Measurements from ENCODE around the gene FGF12.

FGF12 gene

DNA sequence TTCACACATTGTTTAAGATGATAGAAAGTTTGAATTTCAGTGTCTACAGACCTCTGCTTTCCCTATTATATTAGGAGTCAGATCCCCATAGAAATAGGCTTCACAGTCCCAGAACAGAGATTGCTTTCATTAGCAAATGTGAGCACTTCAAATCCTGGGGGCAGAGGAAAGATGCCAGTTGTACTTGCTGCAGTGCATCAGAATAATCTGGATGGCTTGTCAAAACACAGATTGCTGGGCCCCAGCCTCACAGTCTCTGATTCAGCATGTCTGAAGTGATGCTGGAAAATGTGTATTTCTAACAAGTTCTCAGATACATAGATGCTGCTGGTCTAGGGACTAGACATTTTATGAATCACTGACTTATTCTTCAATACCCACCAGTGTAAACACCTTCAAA lies 375.2 kb downstream of the FGF12 start:
- TF ChIP-seq, protein P1, sequence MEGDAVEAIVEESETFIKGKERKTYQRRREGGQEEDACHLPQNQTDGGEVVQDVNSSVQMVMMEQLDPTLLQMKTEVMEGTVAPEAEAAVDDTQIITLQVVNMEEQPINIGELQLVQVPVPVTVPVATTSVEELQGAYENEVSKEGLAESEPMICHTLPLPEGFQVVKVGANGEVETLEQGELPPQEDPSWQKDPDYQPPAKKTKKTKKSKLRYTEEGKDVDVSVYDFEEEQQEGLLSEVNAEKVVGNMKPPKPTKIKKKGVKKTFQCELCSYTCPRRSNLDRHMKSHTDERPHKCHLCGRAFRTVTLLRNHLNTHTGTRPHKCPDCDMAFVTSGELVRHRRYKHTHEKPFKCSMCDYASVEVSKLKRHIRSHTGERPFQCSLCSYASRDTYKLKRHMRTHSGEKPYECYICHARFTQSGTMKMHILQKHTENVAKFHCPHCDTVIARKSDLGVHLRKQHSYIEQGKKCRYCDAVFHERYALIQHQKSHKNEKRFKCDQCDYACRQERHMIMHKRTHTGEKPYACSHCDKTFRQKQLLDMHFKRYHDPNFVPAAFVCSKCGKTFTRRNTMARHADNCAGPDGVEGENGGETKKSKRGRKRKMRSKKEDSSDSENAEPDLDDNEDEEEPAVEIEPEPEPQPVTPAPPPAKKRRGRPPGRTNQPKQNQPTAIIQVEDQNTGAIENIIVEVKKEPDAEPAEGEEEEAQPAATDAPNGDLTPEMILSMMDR (IDR thresholded peaks at IDR 0.05), result no peak

DNA sequence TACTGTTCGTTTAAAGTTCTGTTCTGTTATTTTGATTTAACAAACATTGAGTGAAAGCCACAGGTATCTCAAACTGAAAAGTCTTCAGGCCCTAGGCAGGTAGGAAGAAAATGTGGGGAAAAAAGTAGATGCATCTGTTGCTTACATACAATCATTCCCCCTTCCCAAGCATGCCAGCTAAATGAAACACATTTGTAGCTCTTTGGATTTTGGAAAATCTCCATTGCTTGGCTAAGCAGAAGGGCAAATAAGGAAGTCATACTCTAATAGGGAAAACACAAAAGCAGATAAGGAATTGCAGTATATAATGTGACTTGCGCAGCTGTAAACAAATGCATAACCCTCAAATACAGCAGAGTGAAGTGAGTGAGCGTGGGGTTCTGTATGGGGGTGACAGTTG lies 375.9 kb downstream of the FGF12 start:
- TF ChIP-seq, protein P1 (IDR thresholded peaks at IDR 0.05), result no peak

DNA sequence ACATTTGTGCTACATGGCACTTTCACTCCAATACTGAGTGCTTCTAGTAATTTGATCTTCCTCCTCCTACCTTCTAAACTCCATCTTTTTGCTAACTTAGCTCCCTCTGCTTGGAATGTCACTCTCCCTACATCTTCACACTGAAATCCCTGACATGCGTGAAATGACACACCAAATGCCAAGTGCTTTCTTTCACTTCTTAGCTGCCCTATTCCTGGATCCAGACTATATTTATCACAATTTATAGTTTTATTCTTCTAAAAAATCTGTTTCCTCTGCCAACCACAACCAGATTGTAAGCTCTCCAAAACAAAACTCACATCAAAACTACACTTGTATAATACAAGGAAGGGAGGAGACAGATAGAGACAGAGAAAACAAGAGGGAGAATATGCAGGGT lies 387.3 kb downstream of the FGF12 start:
- TF ChIP-seq, protein P1 (IDR thresholded peaks at IDR 0.05), result no peak

DNA sequence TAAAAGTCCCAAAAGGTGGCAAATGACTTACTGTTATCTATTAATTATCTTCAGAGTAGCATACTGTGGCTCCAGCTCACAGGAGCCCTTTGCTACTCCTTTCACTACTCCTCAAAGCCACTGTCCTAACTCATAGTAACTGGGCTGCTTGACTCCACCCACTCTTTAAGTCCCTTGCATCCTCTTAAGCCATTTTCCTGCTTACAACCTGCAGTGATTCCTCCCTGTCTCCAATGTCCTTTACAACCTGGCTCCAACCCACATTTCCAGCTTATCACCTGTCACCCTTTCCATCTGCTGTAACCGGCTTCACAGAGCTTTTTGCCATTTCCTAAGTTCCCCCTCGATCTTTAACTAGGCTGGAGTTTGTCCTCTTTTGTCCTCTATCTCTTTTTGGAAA lies 388.1 kb downstream of the FGF12 start:
- TF ChIP-seq, protein P1 (IDR thresholded peaks at IDR 0.05), result no peak

DNA sequence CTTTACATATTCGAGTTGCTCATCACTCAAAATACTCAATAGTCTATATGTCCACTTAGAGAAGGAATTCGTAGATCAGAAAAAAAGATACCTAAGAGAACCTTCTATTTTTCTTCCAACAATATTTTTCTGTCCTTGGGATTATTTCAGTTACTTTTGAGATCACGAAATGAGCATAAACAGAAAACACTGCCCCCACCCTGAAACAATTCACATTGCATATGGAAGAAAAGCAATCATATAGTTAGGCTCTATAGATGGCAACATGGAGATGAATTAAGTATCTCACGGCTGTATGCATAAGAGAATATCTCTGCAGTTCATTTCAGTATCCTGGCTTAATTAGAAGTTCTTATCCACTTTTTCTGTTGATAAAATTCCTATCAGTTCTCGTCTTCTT lies 391.1 kb downstream of the FGF12 start:
- TF ChIP-seq, protein P1 (IDR thresholded peaks at IDR 0.05), result no peak

DNA sequence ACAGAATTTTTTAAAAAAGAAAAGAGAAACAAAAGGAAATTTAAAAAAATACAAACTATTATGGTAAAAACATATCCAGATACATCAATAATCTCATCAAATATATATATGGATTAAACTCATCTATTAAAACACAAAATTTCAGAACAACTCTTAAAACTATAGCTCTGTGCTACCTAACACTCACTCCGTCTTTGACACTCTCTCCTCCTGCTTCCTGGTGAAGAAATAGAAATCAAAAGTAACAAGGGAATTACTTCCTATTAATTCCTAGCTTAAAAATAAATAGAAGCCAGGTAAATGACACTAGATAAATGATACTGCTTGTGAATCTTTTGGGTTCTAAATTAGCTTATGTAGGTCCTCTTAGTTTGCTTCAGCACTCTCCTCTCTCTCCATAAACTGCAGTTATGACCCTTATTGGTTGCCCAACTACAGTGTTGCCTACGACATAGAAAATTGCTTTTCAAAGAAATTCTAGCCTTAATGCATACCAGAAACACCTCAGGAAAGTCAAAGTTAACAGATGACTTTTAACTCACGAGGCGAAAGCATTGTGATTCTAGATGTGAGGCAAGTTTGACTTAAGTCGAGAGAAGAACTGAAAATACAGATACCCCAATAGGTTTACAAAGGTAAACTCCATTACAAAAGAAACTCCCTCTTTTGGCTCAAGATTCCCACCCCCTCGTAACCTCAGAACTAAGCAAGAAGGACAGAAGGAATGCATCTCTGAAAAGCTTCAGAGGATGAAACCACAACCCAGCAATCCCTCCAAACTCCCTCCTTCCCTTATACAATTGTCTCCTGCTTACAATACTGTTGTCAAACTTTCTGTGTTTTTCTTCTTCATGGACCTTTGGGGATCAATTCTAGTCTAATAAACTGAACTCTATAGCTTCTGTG lies 394.7 kb downstream of the FGF12 start:
- TF ChIP-seq, protein P1 (IDR thresholded peaks at IDR 0.05), result no peak

DNA sequence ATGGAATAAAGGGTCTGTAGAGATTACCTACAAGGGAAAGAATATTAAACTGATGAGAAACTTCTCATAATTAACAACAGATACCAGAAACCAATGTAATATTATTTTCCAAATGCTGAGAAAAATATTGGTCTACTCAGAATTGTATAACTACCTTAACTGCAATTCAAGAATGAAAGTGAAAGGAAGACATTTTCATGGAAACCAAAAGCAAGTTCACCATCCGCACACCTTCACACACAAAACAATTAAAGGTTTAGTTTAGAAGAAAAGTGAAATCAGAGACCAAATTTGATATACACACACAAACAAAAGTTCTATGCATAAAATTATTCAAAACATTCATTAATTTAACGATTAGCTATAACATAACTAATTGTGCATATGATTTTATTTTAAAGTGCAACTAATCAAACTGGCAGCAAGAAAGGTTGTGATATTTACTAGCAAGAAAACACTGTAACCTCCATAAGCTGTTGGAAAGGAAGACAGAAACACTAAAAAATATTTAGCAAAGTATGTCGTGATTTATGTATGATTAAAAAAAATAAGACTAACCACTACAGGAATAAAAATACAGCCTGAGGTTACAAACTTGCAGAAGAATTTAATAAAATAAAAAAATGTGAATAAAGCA lies 395.5 kb downstream of the FGF12 start:
- TF ChIP-seq, protein P1 (IDR thresholded peaks at IDR 0.05), result no peak
